GM12874 (cell line): ENCODE data around the gene FAM193B.

Experiments used
- CTCF ChIP-seq: IDR thresholded peaks from 2 replicates; pipeline ENCODE4 v1.5.1; 2011; ENCODE audit warnings: low read depth, mild to moderate bottlenecking, control low read depth, low read length, moderate library complexity; ENCODE audit not compliant: insufficient read depth

The FAM193B gene

GRCh38 chr5:177500685-177501522 is 53.5 kb downstream of the FAM193B start:
- TF ChIP-seq CTCF, result peak; percentile 97

GRCh38 chr5:177499842-177500241 is 54.5 kb downstream of the FAM193B start:
- TF ChIP-seq CTCF, result no peak

- TF ChIP-seq CTCF, result no peak
Observed at GRCh38 chr5:177498013-177498787, 56.2 kb downstream of the FAM193B start.

- TF ChIP-seq CTCF, result no peak
Observed at GRCh38 chr5:177497292-177498012, 56.9 kb downstream of the FAM193B start, which contains the start of gene PDLIM7. Gene PDLIM7 (minus strand): TSS chr5:177497604. CDS start chr5:177496512, 1,092 bp downstream.

- no peak for TF ChIP-seq CTCF
Observed at GRCh38 chr5:177496727-177497291, 57.6 kb downstream of the FAM193B start.

GRCh38 chr5:177496070-177496726 is 58.2 kb downstream of the FAM193B start:
- no peak for TF ChIP-seq CTCF
